Ramos (cell line): ENCODE data around the gene CFAP97.

Experiments used
- in situ Hi-C: fragments of 300-500 bp; cut with MboI; formaldehyde crosslinking; loops from one replicate; pipeline ENCODE4 v1.14.3; 2022; ENCODE audit warnings: low sequenced_read_pairs; ENCODE audit not compliant: unreplicated experiment

CFAP97 gene

DNA sequence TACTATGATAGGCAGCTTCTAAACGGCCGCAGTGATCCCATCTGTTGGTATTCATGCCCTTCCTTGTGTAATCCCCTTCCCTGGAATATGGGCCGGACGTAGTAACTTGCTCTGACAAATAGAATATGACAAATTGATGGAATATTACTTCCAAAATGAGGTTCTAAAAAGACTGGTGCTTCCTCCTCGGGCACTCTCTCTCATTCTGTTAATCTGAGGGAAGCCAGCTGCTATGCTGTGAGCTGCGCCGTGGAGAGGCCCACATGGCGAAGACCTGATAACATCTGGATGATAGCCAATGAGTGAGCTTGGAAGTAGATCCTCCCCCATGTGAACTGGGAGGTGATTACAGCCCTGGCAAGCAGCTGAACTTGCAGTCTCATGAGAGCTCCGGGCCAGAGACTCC lies 88.0 kb downstream of the CFAP97 start:
- in situ Hi-C loops, result no loop called here

- in situ Hi-C loops, result no loop called here
These were observed 90.5 kb downstream of the CFAP97 start for GRCh38 chr4:185113340-185113739.

DNA sequence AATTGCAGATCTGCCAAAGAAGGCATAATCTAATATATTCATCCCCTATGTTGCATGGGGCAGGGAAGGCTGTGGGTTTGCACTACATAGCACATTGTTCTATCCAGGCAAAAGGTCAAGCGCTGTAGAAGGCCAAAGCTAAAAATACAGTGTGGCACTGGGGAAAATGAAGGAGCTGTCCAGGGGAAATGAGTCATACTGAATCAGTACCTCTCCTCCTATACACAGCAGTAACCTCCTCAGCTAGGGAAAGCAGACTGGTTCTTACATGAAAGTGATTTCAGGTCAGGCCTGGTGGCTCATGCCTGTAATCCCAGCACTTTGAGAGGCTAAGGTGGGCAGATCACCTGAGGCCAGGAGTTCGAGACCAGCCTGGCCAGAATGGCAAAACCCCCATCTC lies 91.7 kb downstream of the CFAP97 start:
- in situ Hi-C loops, result no loop called here

GRCh38 chr4:185110375-185110823 lies 93.4 kb downstream of the CFAP97 start:
- in situ Hi-C loops, result no loop called here

DNA sequence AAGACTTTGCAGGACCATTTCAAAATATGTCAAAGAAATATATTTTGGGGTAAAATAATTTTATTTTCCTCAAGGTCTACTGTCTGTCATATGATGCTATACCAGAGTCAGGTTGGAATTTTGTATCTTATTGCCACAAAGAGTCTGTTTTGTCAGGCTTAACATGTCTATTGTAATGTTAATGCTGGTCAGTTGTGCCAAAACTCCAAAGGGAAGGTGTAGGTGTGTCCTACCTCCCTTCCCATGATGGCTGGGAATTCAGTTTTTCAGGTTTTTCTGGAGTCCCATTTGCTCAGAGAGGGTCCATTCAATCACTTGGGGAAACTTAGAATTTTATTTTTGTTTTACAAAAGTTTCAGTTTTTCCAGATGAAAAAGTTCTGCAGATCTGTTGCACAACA lies 94.1 kb downstream of the CFAP97 start:
- in situ Hi-C loops, result no loop called here
